Right ventricle myocardium inferior (tissue), 1 donor: Measurements from ENCODE around the gene HELZ. TPM values are rescaled to one million over a fixed set of nuclear protein-coding genes. Genes with fewer than 3 reads are reported as not detected.
"Not testable (repeated sequence)": the region's sequence is repeated elsewhere in the genome, so short reads cannot be mapped to it uniquely, and the experiment has no call there.

Source experiments
- ATAC-seq: fragments of 200-7000 bp; cut with Tn5 transposase; one replicate; pipeline ENCODE4 v1.9.1; 2020; ENCODE audit warnings: mild to moderate bottlenecking, moderate library complexity
- DNase-seq: peaks from one replicate; pipeline ENCODE4 v3.0.0; 2021; ENCODE audit errors: missing footprints
- intact Hi-C: fragments of 100-400 bp; cut with DNase I; formaldehyde crosslinking; loops from one replicate; pipeline ENCODE4 v1.11.0; 2022
- total RNA-seq: library from RNA; stranded (reverse); fragmentation: NEBNext Ultra II Directional; extraction: Animal tissue kit (Norgen Biotek cat#: 25700); gene quantifications from one replicate; pipeline ENCODE4 v1.2.1, GENCODE V29; 2021
- donor health status: DM: no; HTN: yes; CAD: no; lungs with severe emphysema.

The HELZ gene
- total RNA-seq, 1 donor from 2014 or later: 31.4 TPM

DNA sequence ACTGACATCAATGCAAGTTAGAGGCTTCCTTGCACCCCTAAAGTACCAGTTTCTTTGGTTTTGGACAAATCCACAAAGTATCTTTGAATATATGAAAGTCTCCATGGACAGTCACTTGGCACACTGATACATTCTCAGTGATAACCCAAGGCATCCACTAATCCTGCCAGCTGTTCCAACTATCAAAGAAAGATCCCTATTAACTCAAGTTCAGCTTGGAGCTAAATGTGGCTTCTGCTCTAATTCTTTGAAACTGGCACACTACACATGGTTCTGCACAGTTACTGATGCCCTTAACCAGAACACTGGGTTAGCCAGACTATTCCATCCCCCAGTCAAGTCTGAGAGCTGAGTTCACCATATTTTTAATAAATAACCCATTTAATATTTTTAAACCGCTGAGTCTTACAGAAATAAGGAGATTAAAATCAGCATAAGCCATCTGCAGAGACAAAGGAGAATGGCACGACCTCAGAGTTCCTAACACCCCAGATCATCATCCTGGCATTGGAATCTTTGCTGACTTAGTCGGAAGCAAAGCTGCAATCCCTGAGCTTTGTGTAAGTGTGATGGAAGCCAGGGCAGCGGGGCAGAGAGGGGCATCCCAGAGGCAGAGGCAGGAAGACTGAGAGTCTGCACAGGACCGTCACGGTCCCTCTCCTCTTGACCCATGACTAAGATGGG is 194.4 kb downstream of the HELZ start:
- intact Hi-C loops: no loop called here
- no peak for ATAC-seq
- DNase-seq: no peak

DNA sequence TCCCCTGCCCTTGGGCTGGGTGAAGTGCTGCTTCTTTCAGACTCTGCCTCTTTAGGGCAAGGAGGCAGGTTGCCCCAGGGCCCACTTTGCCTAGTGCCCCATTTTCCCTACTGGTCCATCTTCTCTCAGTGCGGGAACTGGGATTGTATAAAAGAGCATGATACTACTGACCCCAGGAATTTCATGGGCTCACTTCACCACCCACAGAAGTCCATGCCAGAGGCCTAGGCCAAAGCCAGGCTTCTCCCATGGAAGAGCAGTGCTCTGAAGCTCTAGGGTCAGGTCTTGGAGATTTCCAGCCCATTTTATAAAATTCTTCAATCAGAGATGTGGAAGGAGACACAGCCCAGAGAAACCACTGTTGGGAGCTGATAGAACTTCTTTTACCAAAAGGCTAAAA is 194.9 kb downstream of the HELZ start:
- intact Hi-C loops: no loop called here
- ATAC-seq: no peak
- no peak for DNase-seq

DNA sequence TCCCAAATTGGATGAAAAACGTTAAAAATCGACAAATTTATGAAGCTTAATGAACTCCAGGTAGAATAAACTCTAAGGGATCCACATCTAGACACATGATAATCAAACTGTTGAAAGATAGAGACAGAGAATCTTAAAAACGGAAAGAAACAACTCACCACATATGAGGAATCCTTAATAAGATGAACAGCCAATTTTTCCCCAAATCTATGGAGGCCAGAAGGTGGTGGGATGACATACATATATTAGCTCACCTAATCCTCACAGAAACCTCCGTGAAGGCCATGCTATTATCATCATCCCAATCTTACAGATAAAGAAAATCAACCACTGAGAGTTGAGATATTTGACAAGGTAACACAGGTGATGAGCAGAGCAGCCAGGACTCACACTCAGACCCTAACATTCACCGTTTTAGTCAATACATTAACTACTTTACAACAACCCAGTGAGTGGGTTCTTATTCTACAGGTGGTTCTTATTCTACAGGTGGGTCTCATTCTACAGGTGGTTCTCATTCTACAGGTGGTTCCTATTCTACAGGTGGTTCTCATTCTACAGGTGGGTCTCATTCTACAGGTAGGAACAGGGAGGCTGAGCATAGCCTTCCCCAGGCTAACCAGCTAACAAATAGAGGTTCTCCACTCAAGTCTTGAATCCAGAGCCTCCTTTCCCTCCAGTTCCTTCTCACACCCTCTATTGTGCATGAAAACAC is 195.8 kb downstream of the HELZ start:
- ATAC-seq (no peak), DNase-seq (no peak)
- intact Hi-C loops: no loop called here

DNA sequence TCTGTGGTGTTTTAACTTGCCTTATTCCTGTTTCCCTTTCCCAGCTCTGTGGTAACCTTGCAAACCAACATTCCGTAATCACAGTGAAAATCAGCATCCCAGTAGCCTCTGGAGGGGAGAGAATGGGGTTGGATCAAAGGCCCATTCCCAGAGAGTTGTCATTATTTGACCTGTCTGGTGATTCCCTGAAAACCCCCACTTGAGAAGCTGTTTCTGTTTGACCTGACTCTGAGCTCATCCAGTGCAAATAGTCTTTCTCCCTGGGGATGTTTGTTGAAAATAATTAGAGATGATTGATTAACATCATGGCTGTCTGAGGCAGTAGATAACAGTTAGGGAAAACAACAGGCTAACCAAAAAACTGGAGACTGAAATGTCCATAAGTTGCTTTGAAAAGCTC is 197.6 kb downstream of the HELZ start:
- ATAC-seq (no peak), DNase-seq (no peak)
- intact Hi-C loops: no loop called here

DNA sequence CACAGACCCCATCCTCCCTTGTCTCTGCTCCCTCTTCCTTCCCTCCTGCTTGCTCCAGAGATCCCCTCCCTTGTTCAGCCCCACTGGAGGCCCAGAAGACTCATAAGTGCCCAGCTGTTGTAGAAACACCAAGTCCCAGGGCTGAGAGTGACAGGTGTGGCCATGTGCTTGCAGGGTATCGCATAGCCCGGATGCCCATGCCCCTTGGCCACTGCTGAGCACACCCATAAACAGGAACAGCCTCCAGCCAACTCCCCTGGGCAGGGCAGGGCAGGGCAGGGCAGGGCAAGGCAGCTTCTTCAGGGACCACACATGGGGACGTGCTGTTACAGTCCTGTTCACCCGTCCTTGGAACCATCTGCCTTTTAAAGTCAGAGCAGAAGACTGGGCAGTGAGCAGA is 198.6 kb downstream of the HELZ start:
- ATAC-seq (no peak), DNase-seq (no peak)
- intact Hi-C loops: no loop called here

DNA sequence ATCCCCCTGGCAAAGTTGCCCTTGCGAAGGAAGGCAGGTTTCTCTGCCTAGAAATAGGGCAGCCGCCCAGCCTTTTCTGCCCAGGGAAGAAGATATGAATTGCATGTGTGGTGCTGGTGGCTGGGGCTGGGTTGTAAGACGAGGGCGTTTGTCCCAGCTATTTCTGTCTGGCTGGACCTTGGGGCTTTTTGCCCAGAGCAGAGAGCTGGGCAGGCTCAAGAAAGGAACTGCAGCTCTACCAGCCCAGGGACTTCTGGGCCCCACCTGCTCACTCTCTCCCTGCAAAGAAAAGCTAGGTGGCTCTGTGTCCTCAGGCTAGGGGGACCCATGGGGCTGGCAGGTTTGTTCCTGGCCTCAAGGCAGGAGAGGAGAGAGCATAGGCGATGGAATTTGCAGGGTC is 200.1 kb downstream of the HELZ start:
- ATAC-seq (peak; percentile 58), DNase-seq (no peak)
- intact Hi-C loops: no loop called here

DNA sequence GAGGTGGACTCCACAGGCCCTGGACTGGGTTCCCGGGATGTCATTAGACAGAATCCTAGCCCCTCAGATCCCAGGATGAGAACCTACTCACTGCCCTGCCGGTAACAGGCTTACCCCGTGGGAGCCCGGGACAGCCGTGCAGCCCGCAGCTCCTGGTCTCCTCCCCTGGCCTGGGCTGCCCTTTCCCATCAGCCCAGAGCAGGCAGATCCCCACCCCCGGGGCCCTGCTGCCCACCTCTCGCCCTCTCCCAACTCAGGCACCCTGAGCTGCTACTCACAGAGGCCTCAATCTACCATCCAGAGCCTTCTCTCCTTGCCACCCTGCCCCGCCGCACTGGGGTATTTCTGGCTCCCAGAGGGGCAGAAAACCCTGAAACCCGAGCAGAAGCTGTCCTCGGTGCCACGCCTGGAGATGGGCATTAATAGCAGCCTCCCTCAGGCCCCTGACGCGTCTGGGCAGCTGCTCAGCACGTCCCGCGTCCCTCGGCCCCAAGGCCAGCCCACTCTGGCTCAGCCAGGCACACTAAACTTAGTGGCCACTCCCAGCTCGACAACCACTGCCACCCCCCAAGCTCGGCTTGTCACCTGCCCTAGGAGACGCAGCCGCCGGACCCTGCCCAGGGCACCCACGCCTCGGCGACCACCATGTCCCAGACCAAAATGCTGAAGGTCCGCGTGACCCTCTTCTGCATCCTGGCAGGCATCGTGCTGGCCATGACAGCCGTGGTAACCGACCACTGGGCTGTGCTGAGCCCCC is 200.8 kb downstream of the HELZ start, which contains the start of gene CACNG1:
Gene CACNG1 (plus strand): TSS at position 539 of the 757 bp plus-strand sequence. CDS start 107 bp downstream, at position 646.
- ATAC-seq: no peak
- intact Hi-C loops: no loop called here
- no peak for DNase-seq

DNA sequence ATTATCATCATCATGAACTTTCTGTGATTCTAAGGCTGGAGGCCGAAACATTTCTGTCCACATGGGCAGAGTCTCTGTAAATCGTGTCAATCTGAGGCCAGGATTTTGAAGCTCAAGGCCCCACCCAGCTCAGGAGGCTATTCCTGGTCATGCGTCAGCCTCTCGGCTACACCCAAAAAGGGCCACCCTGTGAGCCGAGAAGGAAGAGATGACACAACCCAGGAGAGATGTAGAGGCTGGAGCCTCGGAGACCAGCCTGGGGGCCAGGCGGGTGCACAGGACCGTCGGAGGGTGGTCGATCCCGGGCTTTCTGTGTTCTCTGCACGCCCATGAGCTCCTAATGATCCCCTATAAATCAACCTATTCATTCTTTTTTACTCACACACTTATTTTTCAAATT is 201.7 kb downstream of the HELZ start:
- ATAC-seq (no peak), DNase-seq (no peak)
- intact Hi-C loops: no loop called here

DNA sequence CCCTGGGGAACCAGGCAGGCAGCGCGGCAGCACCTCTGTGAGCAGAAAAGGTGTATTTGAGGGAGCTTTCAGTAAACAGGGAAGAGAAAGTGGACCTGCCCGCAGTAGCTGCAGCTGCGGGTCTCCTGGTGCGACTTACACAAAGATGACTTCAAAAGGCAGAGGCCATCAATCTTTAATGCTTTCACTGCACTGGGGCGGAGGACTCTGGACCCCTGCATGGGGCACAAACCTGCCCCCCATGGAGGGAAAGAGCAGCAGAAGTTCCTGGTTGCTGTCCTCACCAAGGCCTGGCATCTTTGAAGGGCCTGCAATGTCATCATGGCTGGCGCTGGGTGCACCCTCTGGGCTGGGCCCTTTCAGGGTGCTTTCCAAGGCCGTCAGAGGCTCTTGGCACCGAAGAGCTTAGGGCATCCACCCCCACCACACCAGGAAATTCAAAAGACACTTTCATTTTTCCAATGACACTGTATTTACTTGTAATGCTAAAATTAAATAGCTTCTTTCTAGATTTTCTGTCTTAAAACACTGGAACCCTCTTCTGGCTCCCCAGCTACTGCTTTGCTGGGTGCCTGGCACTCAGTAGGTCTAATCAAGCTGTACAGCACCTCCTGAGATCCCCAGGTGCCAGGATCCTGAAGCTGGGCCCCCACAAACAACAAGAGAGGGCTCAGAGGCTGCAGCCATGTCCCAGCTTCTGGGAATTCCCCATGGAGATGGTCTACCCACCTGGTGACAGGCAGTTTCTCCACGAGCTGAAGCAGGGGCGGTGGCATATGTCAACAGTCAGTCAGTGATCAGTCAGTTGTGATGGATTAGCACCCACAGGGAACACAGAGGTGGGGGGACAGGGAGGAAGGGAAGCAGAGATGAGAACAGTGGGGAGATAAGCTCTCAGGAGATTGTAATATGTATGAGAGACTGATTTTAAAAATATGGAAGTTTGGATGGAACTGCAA is 202.8 kb downstream of the HELZ start:
- DNase-seq (no peak), ATAC-seq (no peak)
- intact Hi-C loops: no loop called here

DNA sequence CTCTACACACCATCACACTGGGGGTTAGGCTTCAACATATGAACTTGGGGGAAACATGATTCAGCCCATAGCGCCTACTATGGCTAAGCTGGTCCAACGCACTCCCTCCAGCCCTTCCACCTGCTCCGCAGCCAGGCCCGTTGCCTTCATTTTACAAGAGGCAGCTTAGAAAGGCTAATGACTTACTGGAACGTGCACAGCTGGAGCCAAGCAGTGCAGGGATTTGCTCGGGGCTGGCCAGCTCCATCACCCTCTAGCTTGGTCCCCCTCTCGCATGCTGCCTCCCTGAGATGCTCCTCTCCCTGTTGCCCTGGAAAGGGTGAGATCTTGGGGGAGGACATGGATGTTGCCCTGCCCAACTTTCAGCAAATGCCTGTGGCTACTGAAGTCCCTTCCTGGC is 203.5 kb downstream of the HELZ start:
- DNase-seq (no peak), ATAC-seq (no peak)
- intact Hi-C loops: no loop called here

DNA sequence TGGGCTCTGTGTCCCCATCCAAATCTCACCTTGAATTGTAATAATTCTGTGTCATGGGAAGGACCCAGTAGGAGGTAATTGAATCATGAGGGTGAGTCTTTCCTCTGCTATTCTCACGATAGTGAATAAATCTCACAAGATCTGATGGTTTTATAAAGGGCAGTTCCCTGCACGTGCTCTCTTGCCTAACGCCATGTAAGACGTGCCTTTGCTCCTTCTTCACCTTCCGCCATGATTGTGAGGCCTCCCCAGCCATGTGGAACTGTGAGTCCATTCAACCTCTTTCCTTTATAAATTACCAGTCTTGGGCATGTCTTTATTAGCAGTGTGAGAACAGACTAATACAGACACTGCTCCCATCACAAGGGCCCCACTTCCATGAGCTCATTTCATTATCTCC is 203.9 kb downstream of the HELZ start:
- DNase-seq, ATAC-seq, intact Hi-C loops: not testable (repeated sequence)

DNA sequence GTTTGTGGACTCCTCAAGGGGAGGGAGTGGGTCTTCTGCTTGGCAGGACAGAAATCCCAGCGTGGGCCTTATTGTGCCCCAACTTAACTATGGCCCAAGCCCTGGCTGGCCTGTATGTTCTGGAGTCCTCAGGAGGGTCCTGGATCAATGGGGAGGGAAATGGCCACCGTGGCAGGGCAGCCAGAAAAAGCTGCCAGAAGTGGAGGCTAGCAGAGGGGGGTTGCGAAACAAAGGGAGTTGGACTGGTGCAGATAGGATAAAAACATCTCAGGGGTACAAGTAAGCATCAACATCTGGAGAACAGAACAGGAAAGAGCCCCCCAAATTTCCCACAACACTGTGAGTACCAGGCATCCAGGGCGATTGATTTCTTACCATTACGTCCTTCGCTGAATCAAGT is 204.3 kb downstream of the HELZ start:
- ATAC-seq: no peak
- intact Hi-C loops: no loop called here
- no peak for DNase-seq

DNA sequence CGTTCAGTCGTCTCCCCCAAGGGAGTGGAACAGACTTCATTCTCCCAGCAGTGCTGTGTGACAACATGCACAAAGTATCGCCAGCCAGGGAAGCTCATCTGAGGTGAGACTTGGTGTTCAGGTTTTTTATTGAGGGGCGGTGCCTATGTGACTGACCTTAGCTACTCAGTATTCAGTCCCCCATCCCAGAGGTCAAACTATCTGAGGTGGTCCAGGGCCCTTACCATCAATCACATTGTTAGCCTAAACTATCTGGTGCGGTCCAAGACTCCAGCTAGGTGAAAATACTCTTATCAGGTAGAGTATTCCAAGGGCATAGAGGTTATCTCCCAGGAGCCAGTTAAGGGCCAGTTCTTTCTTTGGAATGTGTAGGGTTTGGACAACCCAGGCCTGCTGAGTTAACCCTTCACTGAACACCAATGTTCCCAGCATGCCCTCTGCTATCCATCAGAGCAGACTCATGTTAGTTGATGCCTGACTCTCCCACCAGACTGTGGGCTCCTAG is 206.1 kb downstream of the HELZ start:
- DNase-seq (no peak), ATAC-seq (no peak)
- intact Hi-C loops: no loop called here

DNA sequence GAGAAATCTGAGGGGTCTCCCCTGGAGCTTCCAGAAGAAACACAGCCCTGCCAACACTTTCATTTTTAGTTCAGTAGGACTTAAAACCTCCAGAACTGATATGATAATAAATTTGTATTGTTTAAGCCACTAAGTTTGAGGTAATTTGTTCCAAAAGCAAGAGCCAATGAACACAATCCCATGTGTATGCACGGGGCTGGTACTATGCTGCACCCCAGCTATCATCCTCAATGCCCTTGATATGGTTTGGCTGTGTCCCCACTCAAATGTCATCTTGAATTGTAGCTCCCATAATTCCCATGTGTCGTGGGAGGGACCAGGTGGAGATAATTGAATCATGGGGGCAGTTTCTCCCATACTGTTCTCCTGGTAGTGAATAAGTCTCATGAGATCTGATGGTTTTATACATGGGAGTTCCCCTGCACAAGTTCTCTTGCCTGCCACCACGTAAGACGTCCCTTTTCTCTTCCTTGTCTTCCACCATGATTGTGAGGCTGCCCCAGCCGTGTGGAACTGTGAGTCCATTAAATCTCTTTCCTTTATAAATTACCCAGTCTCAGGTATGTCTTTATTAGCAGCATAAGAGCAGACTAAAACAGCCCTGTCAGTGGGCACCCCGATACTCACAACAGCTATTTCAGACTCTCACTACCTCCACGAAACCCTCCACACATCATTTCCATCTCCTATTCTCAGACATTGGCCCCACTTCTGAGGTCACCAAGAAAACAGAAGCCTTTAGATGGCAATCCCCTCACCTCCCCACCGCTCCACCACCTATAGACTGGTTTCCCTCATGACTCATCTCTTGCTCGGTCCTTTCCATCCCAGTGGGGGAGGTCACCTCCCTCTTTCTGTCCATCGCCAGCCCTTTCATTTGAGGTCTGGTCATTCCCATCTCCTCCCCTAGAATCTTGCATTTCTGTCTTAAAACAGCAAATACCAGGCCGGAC is 209.6 kb downstream of the HELZ start:
- ATAC-seq (no peak), DNase-seq (no peak)
- intact Hi-C loops: no loop called here

DNA sequence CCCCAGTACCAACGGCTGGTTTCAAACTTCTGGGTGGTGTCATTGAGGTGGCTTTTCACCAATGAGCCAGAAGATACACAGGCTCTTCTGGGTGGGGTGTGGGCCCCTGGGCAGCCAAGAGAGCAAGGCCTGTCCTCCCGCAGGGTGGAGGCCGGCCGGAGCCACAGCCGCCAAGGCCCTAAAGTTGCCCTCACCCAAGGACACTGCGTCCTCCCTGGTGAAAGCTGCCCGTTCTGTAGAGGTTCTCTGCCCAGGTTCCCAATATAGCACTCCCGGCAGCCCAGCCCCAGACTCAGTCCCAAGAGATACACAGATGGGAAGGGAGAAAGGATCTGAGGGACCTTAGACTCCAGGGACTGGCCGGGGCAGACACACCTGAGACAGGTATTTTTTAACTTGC is 211.4 kb downstream of the HELZ start:
- ATAC-seq (no peak), DNase-seq (no peak)

DNA sequence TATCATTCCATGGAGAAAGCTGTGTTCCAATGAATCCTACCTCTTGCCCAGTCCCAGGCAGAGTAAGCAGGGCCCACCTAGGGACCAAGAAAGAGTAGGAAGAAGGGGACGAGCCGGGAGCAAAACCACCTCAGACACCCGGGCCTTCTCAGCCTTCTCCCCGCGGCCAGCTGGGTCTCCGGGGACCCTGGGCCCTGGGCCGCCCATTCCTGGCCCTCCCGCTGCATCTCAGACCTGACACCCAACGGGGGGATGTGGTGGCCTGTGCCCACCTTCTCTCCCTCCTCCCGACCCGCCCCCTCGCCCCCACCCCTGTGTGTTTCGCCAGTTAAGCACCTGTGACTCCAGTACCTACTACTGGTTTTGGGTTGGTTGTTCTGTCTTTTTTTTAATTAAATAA is 212.0 kb downstream of the HELZ start:
- DNase-seq (no peak), ATAC-seq (no peak)
- intact Hi-C loops: no loop called here

More for the DNA sequence above, 211.4 kb downstream of the HELZ start:
- intact Hi-C loops: no loop called here

DNA sequence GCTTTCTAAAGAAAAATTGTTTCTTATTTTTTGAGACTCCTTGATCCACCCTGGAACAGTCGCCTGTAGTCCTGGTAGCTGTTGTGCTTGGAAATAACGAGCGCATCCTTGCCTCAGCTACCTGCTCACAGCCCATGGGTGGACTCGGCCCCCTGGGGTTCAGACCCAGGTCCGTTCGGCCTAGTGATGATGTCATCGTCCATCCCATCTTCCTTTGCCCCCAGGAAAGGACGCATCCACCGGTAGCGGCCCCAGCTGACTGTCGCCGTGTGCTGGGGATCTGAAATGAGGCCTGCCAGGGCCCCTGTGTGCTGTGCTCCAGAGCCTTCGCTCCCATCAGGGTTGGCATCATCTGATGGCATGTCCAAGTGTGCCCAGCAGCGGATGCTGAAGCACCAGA is 212.6 kb downstream of the HELZ start:
- DNase-seq (no peak), ATAC-seq (no peak)
- intact Hi-C loops: no loop called here

DNA sequence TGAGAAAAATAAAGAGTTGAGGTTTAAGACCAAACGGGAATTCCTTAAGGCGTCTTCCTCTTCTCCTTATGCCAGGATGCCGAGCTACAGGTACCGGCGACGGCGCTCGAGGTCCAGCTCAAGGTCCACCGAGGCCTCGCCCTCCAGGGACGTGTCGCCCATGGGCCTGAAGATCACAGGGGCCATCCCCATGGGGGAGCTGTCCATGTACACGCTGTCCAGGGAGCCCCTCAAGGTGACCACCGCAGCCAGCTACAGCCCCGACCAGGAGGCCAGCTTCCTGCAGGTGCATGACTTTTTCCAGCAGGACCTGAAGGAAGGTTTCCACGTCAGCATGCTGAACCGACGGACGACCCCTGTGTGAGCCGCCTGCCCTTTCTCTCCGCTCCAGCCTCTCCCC is 214.4 kb downstream of the HELZ start:
- DNase-seq: no peak
- intact Hi-C loops: no loop called here
- ATAC-seq: no peak
